GM12875 (cell line): ENCODE measurements around the gene FAM149A.

Experiments used
- H3K4me3 ChIP-seq: one replicate; pipeline ENCODE4 v1.5.1; 2011; ENCODE audit warnings: low read depth, low read length, control low read depth
- CTCF ChIP-seq: IDR thresholded peaks from 2 replicates; pipeline ENCODE4 v1.5.1; 2011; ENCODE audit warnings: low read depth, mild to moderate bottlenecking, control low read depth, inconsistent platforms, low read length, moderate library complexity, borderline replicate concordance; ENCODE audit not compliant: insufficient read depth

FAM149A gene

DNA sequence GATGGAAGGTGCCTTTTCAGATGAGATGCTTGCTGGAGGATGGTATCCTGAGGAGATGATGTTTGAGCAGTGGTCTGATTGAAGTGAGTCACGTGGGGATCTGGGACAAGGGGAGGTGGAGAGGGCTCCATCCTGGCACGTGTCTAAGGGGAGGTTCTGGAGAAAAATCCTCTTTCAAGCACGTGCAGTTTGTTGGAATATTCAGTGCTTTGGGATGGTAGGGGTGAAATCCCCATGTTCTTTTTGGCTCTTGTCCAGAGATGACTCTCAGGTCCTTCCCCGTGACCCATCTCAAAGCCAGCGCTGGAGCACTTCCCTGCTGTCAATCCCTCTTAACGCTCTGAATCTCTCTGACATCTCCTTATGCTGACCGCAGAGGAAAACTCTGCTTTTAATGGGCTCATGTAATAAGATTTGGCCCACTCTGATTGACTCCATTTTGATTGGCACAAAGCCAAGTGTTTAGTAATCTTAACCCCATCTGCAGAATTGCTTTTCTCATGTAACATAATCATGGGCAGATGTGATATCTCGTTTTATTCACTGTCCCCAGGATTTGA, 112.0 kb downstream of the FAM149A start:
- H3K4me3 ChIP-seq, result no peak overlapping the region
- TF ChIP-seq CTCF, result no peak

GRCh38 chr4:186217733-186218293, 113.3 kb downstream of the FAM149A start:
- no peak overlapping the region for H3K4me3 ChIP-seq
- no peak for TF ChIP-seq CTCF

- no peak overlapping the region for H3K4me3 ChIP-seq
- no peak for TF ChIP-seq CTCF
Measured at GRCh38 chr4:186221624-186222023, 117.1 kb downstream of the FAM149A start.
